CD4-positive, alpha-beta T cell (primary cell): Measurements from ENCODE around the gene MRPL55. TPM values are rescaled to one million over a fixed set of nuclear protein-coding genes. Genes with fewer than 3 reads are reported as not detected.

Experiments used
- ATAC-seq: fragments of 200-7000 bp; cut with Tn5 transposase; one replicate; pipeline ENCODE4 v1.10.0; 2022; ENCODE audit warnings: mild to moderate bottlenecking; ENCODE audit not compliant: poor library complexity
- CTCF ChIA-PET: fragments of 350-600 bp; sonication (Branson Sonifier 250); formaldehyde crosslinking; loops from one replicate; lab custom pipeline; 2021; ENCODE audit warnings: antibody characterized with exemption, inconsistent platforms; lab: Charles Lee
- POLR2A ChIA-PET: fragments of 350-600 bp; sonication (Branson Sonifier 250); formaldehyde crosslinking; loops from one replicate; lab custom pipeline; 2021; ENCODE audit warnings: antibody characterized with exemption, inconsistent platforms; lab: Charles Lee
- DNase-seq, 14 experiments: peaks; one replicate each; pipeline ENCODE4 v3.0.0-alpha.2; 2013 to 2020; ENCODE audit warnings: mixed read lengths in 2 of 14
- H3K27ac ChIP-seq, 2 donors: one replicate each; pipeline versions ENCODE4 v1.5.1 to v1.7.0; 2013; ENCODE audit warnings: low read length in 2 of 2, low read depth in 1 of 2, mild to moderate bottlenecking in 1 of 2
- H3K27me3 ChIP-seq, 2 experiments: 1 replicate in 1 of 2; 2 replicates in 1 of 2; pipeline versions ENCODE4 v1.6.1 to v1.7.0; 2013; ENCODE audit warnings: low read length in 2 of 2, control low read depth in 1 of 2, mild to moderate bottlenecking in 1 of 2, moderate library complexity in 1 of 2; ENCODE audit not compliant: insufficient read depth in 2 of 2, control insufficient read depth in 1 of 2
- H3K36me3 ChIP-seq: one replicate; pipeline ENCODE4 v1.6.1; 2013; ENCODE audit warnings: low read length, control low read depth; ENCODE audit not compliant: insufficient read depth
- H3K4me1 ChIP-seq: one replicate; pipeline ENCODE4 v1.6.1; 2013; ENCODE audit warnings: low read length, control low read depth; ENCODE audit not compliant: insufficient read depth
- H3K4me3 ChIP-seq: one replicate; pipeline ENCODE4 v1.5.1; 2013; ENCODE audit warnings: mild to moderate bottlenecking, low read length, moderate library complexity
- H3K9me3 ChIP-seq, 2 experiments: 1 replicate in 1 of 2; 2 replicates in 1 of 2; pipeline versions ENCODE4 v1.6.1 to v1.7.0; 2013; ENCODE audit warnings: low read length in 2 of 2, mild to moderate bottlenecking in 2 of 2, control low read depth in 1 of 2, moderate library complexity in 1 of 2; ENCODE audit not compliant: control insufficient read depth in 1 of 2, insufficient read depth in 1 of 2
- H3K27ac Mint-ChIP-seq: one replicate; pipeline ENCODE4 v1.8.0; 2020; ENCODE audit warnings: mixed read lengths
- H3K27me3 Mint-ChIP-seq: one replicate; pipeline ENCODE4 v1.8.0; 2021; ENCODE audit warnings: mixed read lengths
- H3K36me3 Mint-ChIP-seq: one replicate; pipeline ENCODE4 v1.8.0; 2021; ENCODE audit warnings: low read depth, mixed read lengths
- H3K4me1 Mint-ChIP-seq: one replicate; pipeline ENCODE4 v1.8.0; 2021; ENCODE audit warnings: low read depth, mixed read lengths
- H3K4me3 Mint-ChIP-seq: one replicate; pipeline ENCODE4 v1.8.0; 2020; ENCODE audit warnings: mild to moderate bottlenecking, mixed read lengths
- H3K9me3 Mint-ChIP-seq: one replicate; pipeline ENCODE4 v1.8.0; 2020; ENCODE audit warnings: mixed read lengths
- CTCF ChIP-seq: fragments of 200-600 bp; IDR thresholded peaks from one replicate; pipeline ENCODE4 v1.8.0; 2022; ENCODE audit warnings: antibody characterized with exemption, mild to moderate bottlenecking
- intact Hi-C, 2 experiments: fragments of 100-400 bp; cut with DNase I in 1 of 2; cut with micrococcal nuclease in 1 of 2; formaldehyde crosslinking; loops; one replicate each; pipeline versions ENCODE4 v1.15.1 to v1.9.0; 2023 to 2025; cut with DNase I, micrococcal nuclease
- total RNA-seq, 174 experiments: library from RNA in 2 of 174; stranded (reverse) in 2 of 174; gene quantifications; one replicate each; pipeline ENCODE4 v1.2.3 and lab custom pipeline; 2021 to 2026

MRPL55 gene
- total RNA-seq, 2 experiments from 2014 or later: 120 to 128 TPM

DNA sequence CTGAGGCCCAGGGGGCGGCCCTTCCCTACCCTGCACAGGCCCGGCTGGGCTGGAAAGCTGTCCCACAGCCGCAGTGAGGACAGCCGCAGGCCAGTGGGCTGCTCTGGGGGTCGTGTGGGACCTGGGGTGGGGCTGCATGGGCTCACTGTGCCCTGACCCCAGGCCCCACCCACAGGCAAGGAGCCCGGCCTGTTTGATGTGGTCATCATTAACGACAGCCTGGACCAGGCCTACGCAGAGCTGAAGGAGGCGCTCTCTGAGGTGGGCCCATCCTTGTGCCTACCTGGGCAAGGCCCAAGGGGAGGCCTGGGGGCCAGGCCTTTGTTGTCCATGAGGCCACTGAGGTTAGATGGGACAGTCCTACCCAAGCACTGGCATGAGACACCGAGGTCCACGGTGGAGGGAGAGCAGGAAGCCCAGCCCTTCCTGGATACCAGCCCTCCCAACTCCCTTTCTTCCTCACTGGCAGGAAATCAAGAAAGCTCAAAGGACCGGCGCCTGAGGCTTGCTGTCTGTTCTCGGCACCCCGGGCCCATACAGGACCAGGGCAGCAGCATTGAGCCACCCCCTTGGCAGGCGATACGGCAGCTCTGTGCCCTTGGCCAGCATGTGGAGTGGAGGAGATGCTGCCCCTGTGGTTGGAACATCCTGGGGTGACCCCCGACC lies 39.2 kb upstream of the MRPL55 start:
- no peak for TF ChIP-seq CTCF
- Histone ChIP-seq H3K27me3 (no peaks in the 10 kb centered on the region), H3K4me3 (no peak overlapping the region), H3K4me1 (peaks cover 27% of the 10 kb centered on the region), H3K9me3 (no peaks in the 10 kb centered on the region), H3K27ac (no peak overlapping the region), H3K36me3 (peaks cover 48% of the 10 kb centered on the region)
- H3K27ac Mint-ChIP-seq: no peak overlapping the region
- H3K4me3 Mint-ChIP-seq: no peak overlapping the region
- ChIA-PET CTCF (no interaction called here), POLR2A (interaction anchor here (1.6 kb wide), 1 partner anchor 8 kb away, joined by 4 read pairs; the partner anchor contains the start of gene GUK1)
- no peak for DNase-seq
- intact Hi-C loops: loop anchor here in 1 of 2 experiments (10.0 kb wide), 1 partner anchor 1356 kb away; the partner anchor contains the start of gene NUP133
- no peaks in the 10 kb centered on the region for H3K9me3 Mint-ChIP-seq
- no peaks in the 10 kb centered on the region for H3K27me3 Mint-ChIP-seq
- peaks cover 22% of the 10 kb centered on the region for H3K36me3 Mint-ChIP-seq
- H3K4me1 Mint-ChIP-seq: peaks cover 9% of the 10 kb centered on the region
- no peak for ATAC-seq

DNA sequence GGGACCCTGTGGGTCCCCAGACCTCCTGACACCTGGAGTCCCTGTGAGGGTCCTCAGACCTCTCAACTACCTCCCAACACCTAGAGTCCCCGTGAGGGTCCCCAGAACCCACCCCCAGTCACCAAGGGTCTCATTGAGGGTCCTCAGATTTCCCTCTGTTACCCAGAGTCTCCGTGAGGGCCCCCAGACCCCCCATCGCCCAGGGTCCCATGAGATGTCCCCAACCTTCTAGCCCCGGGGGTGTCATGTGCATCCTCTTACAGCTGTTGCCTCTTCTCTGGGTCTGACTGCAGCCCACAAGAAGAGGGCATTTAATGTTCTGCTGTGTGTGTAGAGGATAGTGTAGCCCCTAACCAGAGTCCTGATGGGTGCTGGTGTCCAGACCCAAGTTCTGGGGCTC lies 38.7 kb upstream of the MRPL55 start:
- no peak for ATAC-seq

DNA sequence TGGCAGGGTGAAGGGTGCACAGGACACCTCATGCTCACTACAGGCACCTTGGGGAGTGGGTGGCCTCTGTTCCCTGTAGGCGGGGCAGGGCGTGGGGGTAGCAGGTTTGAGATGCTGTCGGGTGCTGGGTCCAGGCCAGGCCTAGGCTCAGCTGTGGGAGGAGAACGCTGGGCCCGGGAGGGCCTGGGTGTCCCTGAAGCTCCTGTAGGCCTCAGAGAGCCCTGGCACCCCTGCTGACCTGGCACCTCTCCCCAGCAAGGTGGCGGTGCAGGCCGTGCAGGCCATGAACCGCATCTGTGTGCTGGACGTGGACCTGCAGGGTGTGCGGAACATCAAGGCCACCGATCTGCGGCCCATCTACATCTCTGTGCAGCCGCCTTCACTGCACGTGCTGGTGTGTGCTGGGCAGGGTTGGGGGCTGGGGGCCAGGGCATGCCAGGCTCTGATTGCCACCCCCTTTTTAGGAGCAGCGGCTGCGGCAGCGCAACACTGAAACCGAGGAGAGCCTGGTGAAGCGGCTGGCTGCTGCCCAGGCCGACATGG lies 38.1 kb upstream of the MRPL55 start:
- no peaks in the 10 kb centered on the region for H3K27me3 Mint-ChIP-seq
- H3K4me3 Mint-ChIP-seq: no peak overlapping the region
- H3K9me3 ChIP-seq: no peaks in the 10 kb centered on the region
- ChIA-PET CTCF (no interaction called here), POLR2A (no interaction called here)
- no peak for ATAC-seq
- H3K27ac Mint-ChIP-seq: no peak overlapping the region
- peaks cover 38% of the 10 kb centered on the region for H3K4me1 ChIP-seq
- peak in 1 of 14 experiments; percentile 17 for DNase-seq
- H3K36me3 ChIP-seq: peaks cover 49% of the 10 kb centered on the region
- no peaks in the 10 kb centered on the region for H3K9me3 Mint-ChIP-seq
- peaks cover 20% of the 10 kb centered on the region for H3K4me1 Mint-ChIP-seq
- no peak overlapping the region for H3K4me3 ChIP-seq
- no peaks in the 10 kb centered on the region for H3K27me3 ChIP-seq
- intact Hi-C loops: loop anchor here in 1 of 2 experiments (10.0 kb wide), 1 partner anchor 1358 kb away; the partner anchor contains the start of gene NUP133
- TF ChIP-seq CTCF: no peak
- H3K36me3 Mint-ChIP-seq: peaks cover 29% of the 10 kb centered on the region
- no peak overlapping the region for H3K27ac ChIP-seq

More for the DNA sequence above, 38.7 kb upstream of the MRPL55 start:
- Mint-ChIP-seq H3K9me3 (no peaks in the 10 kb centered on the region), H3K4me3 (no peak overlapping the region), H3K4me1 (peaks cover 14% of the 10 kb centered on the region), H3K27me3 (no peaks in the 10 kb centered on the region), H3K27ac (no peak overlapping the region), H3K36me3 (peaks cover 28% of the 10 kb centered on the region)
- peaks cover 33% of the 10 kb centered on the region for H3K4me1 ChIP-seq
- CTCF ChIA-PET: no interaction called here
- H3K36me3 ChIP-seq: peaks cover 48% of the 10 kb centered on the region
- no peaks in the 10 kb centered on the region for H3K27me3 ChIP-seq
- intact Hi-C loops: loop anchor here in 1 of 2 experiments (10.0 kb wide), 1 partner anchor 1357 kb away; the partner anchor contains the start of gene NUP133
- no peak overlapping the region for H3K4me3 ChIP-seq
- POLR2A ChIA-PET: no interaction called here
- no peaks in the 10 kb centered on the region for H3K9me3 ChIP-seq
- TF ChIP-seq CTCF: no peak
- H3K27ac ChIP-seq: no peak overlapping the region
- no peak for DNase-seq
